Upper lobe of right lung (tissue), 1 donor: ENCODE results near the gene ZIC2. TPM values are rescaled to one million over a fixed set of nuclear protein-coding genes. Genes with fewer than 3 reads are reported as not detected.

Source experiments
- ATAC-seq: fragments of 200-7000 bp; cut with Tn5 transposase; one replicate; pipeline ENCODE4 v1.9.1; 2020; ENCODE audit warnings: mild to moderate bottlenecking, moderate library complexity
- DNase-seq: peaks from one replicate; pipeline ENCODE4 v3.0.0-alpha.2; 2020
- H3K27ac ChIP-seq: fragments of 200-600 bp; one replicate; pipeline ENCODE4 v1.8.0; 2022
- H3K27me3 ChIP-seq: fragments of 200-600 bp; one replicate; pipeline ENCODE4 v1.8.0; 2022; ENCODE audit warnings: mild to moderate bottlenecking
- H3K36me3 ChIP-seq: fragments of 200-600 bp; one replicate; pipeline ENCODE4 v1.8.0; 2022
- H3K4me1 ChIP-seq: fragments of 200-600 bp; one replicate; pipeline ENCODE4 v1.8.0; 2022
- H3K4me3 ChIP-seq: fragments of 200-600 bp; one replicate; pipeline ENCODE4 v1.8.0; 2022; ENCODE audit warnings: mild to moderate bottlenecking
- H3K9me3 ChIP-seq: fragments of 200-600 bp; one replicate; pipeline ENCODE4 v1.8.0; 2022
- intact Hi-C: fragments of 100-400 bp; cut with DNase I; formaldehyde crosslinking; loops from one replicate; pipeline ENCODE4 v1.11.0; 2022
- total RNA-seq: library from RNA; stranded (reverse); fragmentation: NEBNext Ultra II Directional; extraction: Animal tissue kit (Norgen Biotek cat#: 25700); gene quantifications from one replicate; pipeline ENCODE4 v1.2.1, GENCODE V29; 2021
- TF ChIP-seq, protein P1 (sequence below): fragments of 200-600 bp; IDR thresholded peaks from one replicate; pipeline ENCODE4 v1.8.0; 2022; ENCODE audit warnings: antibody characterized with exemption
- donor health status: DM: no; HTN: yes; CAD: no; lungs with severe emphysema.

The ZIC2 gene
- total RNA-seq, 1 donor from 2014 or later = not detected

GRCh38 chr13:99980824-99981734 is 505 bp upstream of the ZIC2 start:
- DNase-seq (no peak), ATAC-seq (peak; percentile 14)
- no peaks in the 10 kb centered on the region for H3K36me3 ChIP-seq
- no peak overlapping the region for H3K27ac ChIP-seq
- TF ChIP-seq, protein P1, sequence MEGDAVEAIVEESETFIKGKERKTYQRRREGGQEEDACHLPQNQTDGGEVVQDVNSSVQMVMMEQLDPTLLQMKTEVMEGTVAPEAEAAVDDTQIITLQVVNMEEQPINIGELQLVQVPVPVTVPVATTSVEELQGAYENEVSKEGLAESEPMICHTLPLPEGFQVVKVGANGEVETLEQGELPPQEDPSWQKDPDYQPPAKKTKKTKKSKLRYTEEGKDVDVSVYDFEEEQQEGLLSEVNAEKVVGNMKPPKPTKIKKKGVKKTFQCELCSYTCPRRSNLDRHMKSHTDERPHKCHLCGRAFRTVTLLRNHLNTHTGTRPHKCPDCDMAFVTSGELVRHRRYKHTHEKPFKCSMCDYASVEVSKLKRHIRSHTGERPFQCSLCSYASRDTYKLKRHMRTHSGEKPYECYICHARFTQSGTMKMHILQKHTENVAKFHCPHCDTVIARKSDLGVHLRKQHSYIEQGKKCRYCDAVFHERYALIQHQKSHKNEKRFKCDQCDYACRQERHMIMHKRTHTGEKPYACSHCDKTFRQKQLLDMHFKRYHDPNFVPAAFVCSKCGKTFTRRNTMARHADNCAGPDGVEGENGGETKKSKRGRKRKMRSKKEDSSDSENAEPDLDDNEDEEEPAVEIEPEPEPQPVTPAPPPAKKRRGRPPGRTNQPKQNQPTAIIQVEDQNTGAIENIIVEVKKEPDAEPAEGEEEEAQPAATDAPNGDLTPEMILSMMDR = no peak
- no peaks in the 10 kb centered on the region for H3K9me3 ChIP-seq
- H3K4me3 ChIP-seq = peak overlapping the region; percentile 47
- peaks cover 97% of the 10 kb centered on the region for H3K27me3 ChIP-seq
- peaks cover 18% of the 10 kb centered on the region for H3K4me1 ChIP-seq
- intact Hi-C loops = no loop called here

GRCh38 chr13:99982036-99982730 is 599 bp downstream of the ZIC2 start:
- no peak overlapping the region for H3K27ac ChIP-seq
- H3K4me3 ChIP-seq = peak overlapping the region; percentile 47
- peaks cover 97% of the 10 kb centered on the region for H3K27me3 ChIP-seq
- no peaks in the 10 kb centered on the region for H3K36me3 ChIP-seq
- H3K4me1 ChIP-seq = peaks cover 18% of the 10 kb centered on the region
- peak; percentile 15 for ATAC-seq
- intact Hi-C loops = no loop called here
- DNase-seq = no peak
- TF ChIP-seq, protein P1 = no peak
- no peaks in the 10 kb centered on the region for H3K9me3 ChIP-seq

GRCh38 chr13:99982731-99983498 is 1.3 kb downstream of the ZIC2 start:
- intact Hi-C loops = no loop called here
- TF ChIP-seq, protein P1 = no peak
- H3K36me3 ChIP-seq = no peaks in the 10 kb centered on the region
- H3K4me1 ChIP-seq = peaks cover 18% of the 10 kb centered on the region
- H3K27me3 ChIP-seq = peaks cover 97% of the 10 kb centered on the region
- H3K9me3 ChIP-seq = no peaks in the 10 kb centered on the region
- ATAC-seq (no peak), DNase-seq (no peak)
- no peak overlapping the region for H3K27ac ChIP-seq
- H3K4me3 ChIP-seq = no peak overlapping the region

GRCh38 chr13:99983499-99984401 is 2.2 kb downstream of the ZIC2 start:
- no peak for ATAC-seq
- intact Hi-C loops = no loop called here
- no peak overlapping the region for H3K4me3 ChIP-seq

More at GRCh38 chr13:99983499-99984401, 2.2 kb downstream of the ZIC2 start:
- no peak for DNase-seq
- peaks cover 97% of the 10 kb centered on the region for H3K27me3 ChIP-seq
- TF ChIP-seq, protein P1 = no peak
- H3K9me3 ChIP-seq = no peaks in the 10 kb centered on the region
- H3K4me1 ChIP-seq = peaks cover 18% of the 10 kb centered on the region
- no peak overlapping the region for H3K27ac ChIP-seq
- H3K36me3 ChIP-seq = no peaks in the 10 kb centered on the region
